Endothelial cell of umbilical vein (primary cell): ENCODE data around the gene SVIL.

Source experiments
- POLR2AphosphoS5 ChIP-seq: IDR thresholded peaks from 2 replicates; pipeline ENCODE4 v1.6.1; 2012; ENCODE audit warnings: low read depth, mild to moderate bottlenecking, control low read depth, low read length, moderate library complexity; ENCODE audit not compliant: insufficient read depth
- TF ChIP-seq, protein P1 (sequence below), 2 donors: IDR thresholded peaks; 1 replicate in 1 of 2; 2 replicates in 1 of 2; pipeline ENCODE4 v1.5.1; 2011; ENCODE audit warnings: low read length in 2 of 2, mild to moderate bottlenecking in 2 of 2, moderate library complexity in 2 of 2, control low read depth in 1 of 2, inconsistent platforms in 1 of 2, low read depth in 1 of 2; ENCODE audit not compliant: insufficient read depth in 1 of 2; ENCODE audit errors: extremely low read depth in 1 of 2

DNA sequence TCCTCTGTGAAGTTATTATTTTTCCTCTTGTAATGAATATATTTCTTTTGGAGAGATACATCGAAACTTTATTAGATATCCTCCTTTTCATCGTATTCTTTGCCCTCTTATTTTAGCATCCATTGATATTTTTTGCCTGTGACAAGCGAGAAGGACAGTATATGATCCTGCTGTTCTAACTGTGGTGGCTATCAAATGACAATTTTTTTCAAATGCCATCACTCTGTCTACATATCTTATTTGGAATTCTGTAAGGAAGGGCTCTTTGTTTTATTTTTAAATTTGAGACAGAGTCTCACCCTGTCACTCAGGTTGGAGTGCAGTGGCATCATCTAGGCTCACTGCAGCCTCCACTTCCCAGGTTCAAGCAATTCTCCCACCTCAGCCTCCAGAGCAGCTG is 217.4 kb downstream of the SVIL start:
- TF ChIP-seq, protein P1, sequence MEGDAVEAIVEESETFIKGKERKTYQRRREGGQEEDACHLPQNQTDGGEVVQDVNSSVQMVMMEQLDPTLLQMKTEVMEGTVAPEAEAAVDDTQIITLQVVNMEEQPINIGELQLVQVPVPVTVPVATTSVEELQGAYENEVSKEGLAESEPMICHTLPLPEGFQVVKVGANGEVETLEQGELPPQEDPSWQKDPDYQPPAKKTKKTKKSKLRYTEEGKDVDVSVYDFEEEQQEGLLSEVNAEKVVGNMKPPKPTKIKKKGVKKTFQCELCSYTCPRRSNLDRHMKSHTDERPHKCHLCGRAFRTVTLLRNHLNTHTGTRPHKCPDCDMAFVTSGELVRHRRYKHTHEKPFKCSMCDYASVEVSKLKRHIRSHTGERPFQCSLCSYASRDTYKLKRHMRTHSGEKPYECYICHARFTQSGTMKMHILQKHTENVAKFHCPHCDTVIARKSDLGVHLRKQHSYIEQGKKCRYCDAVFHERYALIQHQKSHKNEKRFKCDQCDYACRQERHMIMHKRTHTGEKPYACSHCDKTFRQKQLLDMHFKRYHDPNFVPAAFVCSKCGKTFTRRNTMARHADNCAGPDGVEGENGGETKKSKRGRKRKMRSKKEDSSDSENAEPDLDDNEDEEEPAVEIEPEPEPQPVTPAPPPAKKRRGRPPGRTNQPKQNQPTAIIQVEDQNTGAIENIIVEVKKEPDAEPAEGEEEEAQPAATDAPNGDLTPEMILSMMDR (IDR thresholded peaks at IDR 0.05; ENCODE audit: extremely low read depth in 1 of 2, insufficient read depth in 1 of 2, low read depth in 1 of 2, low read length in 2 of 2): no peak
- no peak for TF ChIP-seq POLR2AphosphoS5
